ENCODE measurements around the gene GPC5. TPM values are rescaled to one million over a fixed set of nuclear protein-coding genes. Genes with fewer than 3 reads are reported as not detected.

Gene GPC5
- total RNA-seq, 1 experiment from 2014 or later, result 0.15 TPM

DNA sequence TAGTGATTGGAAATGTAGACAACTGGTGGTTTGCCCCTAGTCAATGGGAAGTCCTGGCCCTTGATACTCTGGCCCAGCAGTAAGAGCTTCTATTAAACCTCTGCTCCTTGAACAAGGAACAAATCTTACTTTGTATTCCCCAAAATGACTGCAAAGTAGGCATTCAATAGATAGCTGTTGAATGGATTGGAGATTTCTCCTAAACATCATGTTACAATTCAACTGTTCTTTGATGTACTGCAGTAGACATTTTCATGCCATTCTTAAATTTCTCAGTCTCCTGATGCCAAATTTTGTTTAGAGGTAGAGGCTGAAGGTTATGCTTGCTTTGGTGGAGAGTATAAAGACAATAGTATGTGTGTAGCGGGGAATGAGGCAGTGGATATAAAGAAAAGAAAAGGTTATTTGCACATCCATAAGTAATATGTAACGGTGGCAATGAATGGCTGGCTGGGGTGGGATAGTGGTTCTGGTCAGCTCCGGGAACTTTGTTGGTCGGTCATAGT lies 38.1 kb upstream of the GPC5 start:
- Histone ChIP-seq H3K56ac (ENCODE audit: insufficient read length, low read depth, low read length) (no peak overlapping the region), H2AK5ac (ENCODE audit: insufficient read length, low read length) (no peak overlapping the region), H3K9ac (ENCODE audit: extremely low read depth, insufficient read length, low read length) (no peak overlapping the region), H3K79me2 (ENCODE audit: insufficient read depth, low read length) (no peaks in the 10 kb centered on the region), H3K4ac (ENCODE audit: low read depth, low read length) (no peak overlapping the region), H3T11ph (ENCODE audit: low read length) (no peak overlapping the region), H4K20me1 (ENCODE audit: control insufficient read depth, insufficient read depth, insufficient read length) (no peaks in the 10 kb centered on the region), H2BK5ac (ENCODE audit: insufficient read length, low read length) (no peak overlapping the region), H2BK15ac (ENCODE audit: low read depth, low read length) (no peak overlapping the region), H4K91ac (ENCODE audit: insufficient read length, low read depth, low read length) (no peak overlapping the region), H3K4me2 (ENCODE audit: insufficient read depth, insufficient read length, low read length) (no peak overlapping the region), H3K14ac (ENCODE audit: insufficient read depth, low read length) (no peak overlapping the region), H2BK12ac (ENCODE audit: insufficient read length, low read depth, low read length) (no peak overlapping the region), H3K4me1 (ENCODE audit: insufficient read depth, low read length) (no peaks in the 10 kb centered on the region; the same call in 1 of the 2 replicates), H2AFZ (ENCODE audit: low read length) (no peak overlapping the region), H4K5ac (ENCODE audit: insufficient read length, low read depth, low read length) (no peak overlapping the region), H2BK120ac (ENCODE audit: low read depth, low read length, poor library complexity, severe bottlenecking) (no peak overlapping the region), H4K8ac (replicated peaks; ENCODE audit: insufficient read length, low read depth, low read length) (no peak overlapping the region), H3K23ac (ENCODE audit: insufficient read length, low read depth, low read length) (no peak overlapping the region), H3K18ac (ENCODE audit: insufficient read length, low read depth, low read length) (no peak overlapping the region), H3K27ac (ENCODE audit: insufficient read length, low read depth, low read length) (no peak overlapping the region), H3K9me3 (ENCODE audit: control insufficient read depth, low read depth, low read length) (no peaks in the 10 kb centered on the region), H3K23me2 (ENCODE audit: insufficient read length, low read depth, low read length, poor library complexity, severe bottlenecking) (no peaks in the 10 kb centered on the region), H3K79me1 (ENCODE audit: insufficient read depth, low read depth, low read length, poor library complexity, severe bottlenecking) (no peaks in the 10 kb centered on the region), H2BK20ac (ENCODE audit: low read depth, low read length, poor library complexity, severe bottlenecking) (no peak overlapping the region), H3K27me3 (ENCODE audit: insufficient read depth, low read length) (no peaks in the 10 kb centered on the region)
- Mint-ChIP-seq H3K4me1 (no peaks in the 10 kb centered on the region), H3K27me3 (ENCODE audit: low read depth) (peaks cover 1% of the 10 kb centered on the region; the same call in 1 of the 2 replicates), H3K36me3 (ENCODE audit: insufficient read depth in 1 of 3, low read depth in 3 of 3) (peaks cover 7 to 21% (median 11%) of the 10 kb centered on the region in 3 experiments; a peak in 6 of 7 replicates), H3K27ac (peak overlapping the region in 1 of 3 experiments; percentile 36; a peak in 2 of 7 replicates), H3K4me3 (no peak overlapping the region; a peak in 1 of 5 replicates), H3K9me3 (no peaks in the 10 kb centered on the region)
- DNase-seq, result no peak
- TF ChIP-seq, protein P1, sequence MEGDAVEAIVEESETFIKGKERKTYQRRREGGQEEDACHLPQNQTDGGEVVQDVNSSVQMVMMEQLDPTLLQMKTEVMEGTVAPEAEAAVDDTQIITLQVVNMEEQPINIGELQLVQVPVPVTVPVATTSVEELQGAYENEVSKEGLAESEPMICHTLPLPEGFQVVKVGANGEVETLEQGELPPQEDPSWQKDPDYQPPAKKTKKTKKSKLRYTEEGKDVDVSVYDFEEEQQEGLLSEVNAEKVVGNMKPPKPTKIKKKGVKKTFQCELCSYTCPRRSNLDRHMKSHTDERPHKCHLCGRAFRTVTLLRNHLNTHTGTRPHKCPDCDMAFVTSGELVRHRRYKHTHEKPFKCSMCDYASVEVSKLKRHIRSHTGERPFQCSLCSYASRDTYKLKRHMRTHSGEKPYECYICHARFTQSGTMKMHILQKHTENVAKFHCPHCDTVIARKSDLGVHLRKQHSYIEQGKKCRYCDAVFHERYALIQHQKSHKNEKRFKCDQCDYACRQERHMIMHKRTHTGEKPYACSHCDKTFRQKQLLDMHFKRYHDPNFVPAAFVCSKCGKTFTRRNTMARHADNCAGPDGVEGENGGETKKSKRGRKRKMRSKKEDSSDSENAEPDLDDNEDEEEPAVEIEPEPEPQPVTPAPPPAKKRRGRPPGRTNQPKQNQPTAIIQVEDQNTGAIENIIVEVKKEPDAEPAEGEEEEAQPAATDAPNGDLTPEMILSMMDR (conservative IDR thresholded peaks at IDR 0.05), result no peak
- WGBS (ENCODE audit: extremely low coverage, insufficient read length, low lambda C conversion rate), result no CpG with 5 or more reads among the region's 4 CpGs

Measured in H9 (cell line).